Astrocyte (in vitro differentiated cells and primary cell): ENCODE measurements around the gene PLD5.

Experiments
- EZH2 ChIP-seq: IDR thresholded peaks from 2 replicates; pipeline ENCODE4 v1.6.1; 2012; ENCODE audit warnings: mild to moderate bottlenecking, low read length, inconsistent platforms; ENCODE audit not compliant: insufficient read depth
- TF ChIP-seq, protein P1 (sequence below): IDR thresholded peaks from 2 replicates; pipeline ENCODE4 v1.5.1; 2011; ENCODE audit warnings: low read depth, mild to moderate bottlenecking, inconsistent platforms, low read length, moderate library complexity; ENCODE audit not compliant: insufficient read depth

DNA sequence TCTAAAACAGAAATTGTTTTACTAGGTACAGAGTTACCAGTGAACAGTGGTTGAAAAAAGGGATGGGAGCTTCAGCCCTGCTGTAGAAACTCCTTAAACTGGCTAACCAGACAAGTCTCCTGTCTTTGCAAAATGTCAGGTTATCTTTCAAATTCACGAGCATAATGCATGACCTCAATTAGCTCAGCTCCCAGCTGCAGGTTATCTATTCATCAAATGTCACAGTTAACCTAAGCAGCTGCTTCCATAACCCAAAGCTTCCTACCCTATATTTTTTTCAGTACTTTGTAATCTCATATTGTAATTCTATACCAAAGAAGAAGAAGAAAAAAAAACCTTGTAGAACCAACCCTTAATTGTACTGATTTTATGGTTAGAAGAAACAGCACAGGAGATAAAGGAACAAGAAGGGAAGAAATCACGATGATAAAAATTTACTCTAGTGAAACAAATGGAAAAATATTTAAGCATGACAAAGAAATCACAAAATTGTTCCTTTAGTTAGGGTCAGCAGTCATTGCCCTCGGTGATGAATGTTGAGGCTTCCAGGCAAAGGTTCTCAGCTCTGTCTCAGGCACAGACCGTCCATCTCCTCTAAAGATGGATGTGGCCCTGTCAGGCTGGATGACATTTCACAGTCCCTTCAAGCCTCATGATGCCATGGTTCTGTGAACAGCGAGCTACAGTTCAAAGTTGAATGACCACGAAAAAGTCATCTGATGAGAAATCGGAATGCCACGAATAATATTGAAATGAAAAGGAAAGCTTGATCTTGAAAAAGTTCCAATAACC, 95.9 kb downstream of the PLD5 start:
- TF ChIP-seq, protein P1, sequence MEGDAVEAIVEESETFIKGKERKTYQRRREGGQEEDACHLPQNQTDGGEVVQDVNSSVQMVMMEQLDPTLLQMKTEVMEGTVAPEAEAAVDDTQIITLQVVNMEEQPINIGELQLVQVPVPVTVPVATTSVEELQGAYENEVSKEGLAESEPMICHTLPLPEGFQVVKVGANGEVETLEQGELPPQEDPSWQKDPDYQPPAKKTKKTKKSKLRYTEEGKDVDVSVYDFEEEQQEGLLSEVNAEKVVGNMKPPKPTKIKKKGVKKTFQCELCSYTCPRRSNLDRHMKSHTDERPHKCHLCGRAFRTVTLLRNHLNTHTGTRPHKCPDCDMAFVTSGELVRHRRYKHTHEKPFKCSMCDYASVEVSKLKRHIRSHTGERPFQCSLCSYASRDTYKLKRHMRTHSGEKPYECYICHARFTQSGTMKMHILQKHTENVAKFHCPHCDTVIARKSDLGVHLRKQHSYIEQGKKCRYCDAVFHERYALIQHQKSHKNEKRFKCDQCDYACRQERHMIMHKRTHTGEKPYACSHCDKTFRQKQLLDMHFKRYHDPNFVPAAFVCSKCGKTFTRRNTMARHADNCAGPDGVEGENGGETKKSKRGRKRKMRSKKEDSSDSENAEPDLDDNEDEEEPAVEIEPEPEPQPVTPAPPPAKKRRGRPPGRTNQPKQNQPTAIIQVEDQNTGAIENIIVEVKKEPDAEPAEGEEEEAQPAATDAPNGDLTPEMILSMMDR: no peak
- TF ChIP-seq EZH2: no peak
